Testis (tissue), 2 donors: ENCODE results near the gene SP2.

Source experiments
- POLR2A ChIP-seq: fragments of 450-650 bp; IDR thresholded peaks from one replicate; pipeline ENCODE4 v1.6.1; 2017; ENCODE audit warnings: antibody characterized with exemption, mild to moderate bottlenecking, moderate library complexity
- TF ChIP-seq, protein P1 (sequence below), 3 experiments: fragments of 450-650 bp in 2 of 3; fragments of 200-600 bp in 1 of 3; sonication (generic) in 1 of 3; IDR thresholded peaks; one replicate each; pipeline ENCODE4 v1.5.1; 2016 to 2019; ENCODE audit warnings: antibody characterized with exemption in 3 of 3, mild to moderate bottlenecking in 2 of 3, moderate library complexity in 1 of 3

DNA sequence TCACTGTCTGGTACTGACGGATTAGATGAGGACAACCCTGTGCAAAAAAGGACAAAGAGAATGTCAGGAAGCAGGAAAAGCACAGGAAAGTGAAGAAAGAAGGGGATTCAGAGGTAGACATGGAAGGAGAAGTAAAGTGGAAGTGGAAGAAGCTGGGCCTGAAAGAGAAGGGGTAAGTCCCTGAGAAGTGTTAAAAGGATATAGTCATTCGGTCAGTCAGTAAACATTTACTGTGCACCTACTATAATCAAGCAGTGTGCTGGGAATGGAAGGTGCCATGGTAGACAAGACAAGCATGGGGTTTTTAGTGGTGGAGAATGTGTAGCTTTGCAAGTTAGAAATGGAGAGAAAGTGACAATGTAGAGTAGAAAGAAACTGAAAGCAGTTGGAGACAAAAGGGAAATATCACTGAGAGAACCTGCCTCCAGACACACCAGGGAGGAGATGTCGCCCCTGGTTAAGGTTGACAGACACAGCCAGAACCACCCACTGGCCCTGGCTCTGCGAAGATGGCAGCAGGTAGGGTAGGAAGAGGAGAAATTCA lies 4.4 kb upstream of the SP2 start:
- TF ChIP-seq, protein P1, sequence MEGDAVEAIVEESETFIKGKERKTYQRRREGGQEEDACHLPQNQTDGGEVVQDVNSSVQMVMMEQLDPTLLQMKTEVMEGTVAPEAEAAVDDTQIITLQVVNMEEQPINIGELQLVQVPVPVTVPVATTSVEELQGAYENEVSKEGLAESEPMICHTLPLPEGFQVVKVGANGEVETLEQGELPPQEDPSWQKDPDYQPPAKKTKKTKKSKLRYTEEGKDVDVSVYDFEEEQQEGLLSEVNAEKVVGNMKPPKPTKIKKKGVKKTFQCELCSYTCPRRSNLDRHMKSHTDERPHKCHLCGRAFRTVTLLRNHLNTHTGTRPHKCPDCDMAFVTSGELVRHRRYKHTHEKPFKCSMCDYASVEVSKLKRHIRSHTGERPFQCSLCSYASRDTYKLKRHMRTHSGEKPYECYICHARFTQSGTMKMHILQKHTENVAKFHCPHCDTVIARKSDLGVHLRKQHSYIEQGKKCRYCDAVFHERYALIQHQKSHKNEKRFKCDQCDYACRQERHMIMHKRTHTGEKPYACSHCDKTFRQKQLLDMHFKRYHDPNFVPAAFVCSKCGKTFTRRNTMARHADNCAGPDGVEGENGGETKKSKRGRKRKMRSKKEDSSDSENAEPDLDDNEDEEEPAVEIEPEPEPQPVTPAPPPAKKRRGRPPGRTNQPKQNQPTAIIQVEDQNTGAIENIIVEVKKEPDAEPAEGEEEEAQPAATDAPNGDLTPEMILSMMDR (IDR thresholded peaks at IDR 0.05), result no peak
- no peak for TF ChIP-seq POLR2A
